Upper lobe of left lung (tissue), 6 donors: ENCODE results near the gene PRICKLE1. TPM values are rescaled to one million over a fixed set of nuclear protein-coding genes. Genes with fewer than 3 reads are reported as not detected.
A peak's percentile ranks its signal among the peaks of the same experiment; 100 is the strongest.
"Not testable (repeated sequence)": the region's sequence is repeated elsewhere in the genome, so short reads cannot be mapped to it uniquely, and the experiment has no call there.

ENCODE experiments used
- ATAC-seq, 2 donors: fragments of 200-7000 bp; cut with Tn5 transposase; one replicate each; pipeline ENCODE4 v1.9.1; 2022; ENCODE audit warnings: mild to moderate bottlenecking in 2 of 2, moderate library complexity in 2 of 2; ENCODE audit not compliant: low FRiP score in 2 of 2
- DNase-seq, 2 donors: peaks; one replicate each; pipeline ENCODE4 v3.0.0-alpha.2; 2019 to 2020
- H3K27ac ChIP-seq, 4 donors: fragments of 200-600 bp; sonication (generic); one replicate each; pipeline ENCODE4 v1.5.1; 2016 to 2019
- H3K27me3 ChIP-seq, 4 donors: fragments of 200-600 bp; sonication (generic); one replicate each; pipeline ENCODE4 v1.5.1; 2017 to 2019
- H3K36me3 ChIP-seq, 4 donors: fragments of 200-600 bp; sonication (generic); one replicate each; pipeline ENCODE4 v1.5.1; 2016 to 2019
- H3K4me1 ChIP-seq, 4 donors: fragments of 200-600 bp; sonication (generic); one replicate each; pipeline ENCODE4 v1.5.1; 2018 to 2019
- H3K4me3 ChIP-seq, 4 donors: fragments of 200-600 bp; sonication (generic); one replicate each; pipeline ENCODE4 v1.5.1; 2017 to 2019; ENCODE audit warnings: mild to moderate bottlenecking in 2 of 4, moderate library complexity in 1 of 4
- H3K9me3 ChIP-seq, 4 donors: fragments of 200-600 bp; sonication (generic); one replicate each; pipeline ENCODE4 v1.5.1; 2018 to 2019
- CTCF ChIP-seq, 6 experiments: fragments of 450-650 bp in 4 of 6; fragments of 200-600 bp in 2 of 6; sonication (generic) in 2 of 6; IDR thresholded peaks; one replicate each; pipeline ENCODE4 v1.5.1; 2016 to 2019; ENCODE audit warnings: antibody characterized with exemption in 6 of 6
- EP300 ChIP-seq, 4 donors: sonication (generic); formaldehyde crosslinking; IDR thresholded peaks; one replicate each; pipeline ENCODE4 v1.5.1; 2017; ENCODE audit warnings: antibody characterized with exemption in 4 of 4, control low read depth in 2 of 4
- POLR2A ChIP-seq, 4 donors: fragments of 450-650 bp; IDR thresholded peaks; one replicate each; pipeline ENCODE4 v1.5.1; 2016 to 2017; ENCODE audit warnings: antibody characterized with exemption in 4 of 4, mild to moderate bottlenecking in 2 of 4
- POLR2AphosphoS5 ChIP-seq, 2 donors: sonication (generic); formaldehyde crosslinking; IDR thresholded peaks; one replicate each; pipeline ENCODE4 v1.5.1; 2017; ENCODE audit warnings: antibody characterized with exemption in 2 of 2
- WGBS, 2 donors: methylation state at CpG; one replicate each; pipeline ENCODE4 v1.1.5; 2017 to 2018; 5-methylcytosine and 5-hydroxymethylcytosine counted together
- total RNA-seq, 6 donors: library from RNA; depleted of rRNA in 4 of 6; stranded (reverse); fragments of >200 nt in 4 of 6; gene quantifications; one replicate each; pipeline versions ENCODE4 v1.1.0 to v1.2.1, GENCODE V29; 2016 to 2021
- donor health status: DM: no; HTN: no; CAD: no; lungs with moderate emphysema.
- donor health status: DM: no; HTN: yes; CAD: no; lungs with severe emphysema.

The PRICKLE1 gene
- total RNA-seq, 6 donors from 2014 or later = 7.3 to 18.2 (median 10.2) TPM

- H3K36me3 ChIP-seq = no peaks in the 10 kb centered on the region
- H3K9me3 ChIP-seq = no peaks in the 10 kb centered on the region
- no peaks in the 10 kb centered on the region for H3K27me3 ChIP-seq
- ATAC-seq (no peak), DNase-seq (peak in 1 of 2 donors; percentile 47)
- 79 to 87% methylated on average over 2 of the region's 2 CpGs for WGBS, 2 donors
- no peak overlapping the region for H3K4me3 ChIP-seq
- H3K27ac ChIP-seq = no peak overlapping the region
- H3K4me1 ChIP-seq = no peaks in the 10 kb centered on the region
- TF ChIP-seq POLR2AphosphoS5 (IDR thresholded peaks at IDR 0.05) (no peak), POLR2A (IDR thresholded peaks at IDR 0.05) (no peak), CTCF (IDR thresholded peaks at IDR 0.05) (no peak), EP300 (IDR thresholded peaks at IDR 0.05) (no peak)
Measured at GRCh38 chr12:42556917-42557316, 32.6 kb downstream of the PRICKLE1 start.

- DNase-seq = peak in 1 of 2 donors; percentile 43
Measured at GRCh38 chr12:42552822-42553221, 36.7 kb downstream of the PRICKLE1 start.

GRCh38 chr12:42550800-42551199 lies 38.7 kb downstream of the PRICKLE1 start:
- Histone ChIP-seq H3K9me3 (no peaks in the 10 kb centered on the region), H3K27me3 (no peaks in the 10 kb centered on the region), H3K4me3 (no peak overlapping the region), H3K27ac (no peak overlapping the region), H3K36me3 (no peaks in the 10 kb centered on the region), H3K4me1 (peaks cover 0 to 6% (median 0%) of the 10 kb centered on the region in 4 donors)
- DNase-seq (no peak), ATAC-seq (no peak)
- TF ChIP-seq POLR2A (IDR thresholded peaks at IDR 0.05) (no peak), CTCF (IDR thresholded peaks at IDR 0.05) (no peak), POLR2AphosphoS5 (IDR thresholded peaks at IDR 0.05) (no peak), EP300 (IDR thresholded peaks at IDR 0.05) (no peak)

More at GRCh38 chr12:42552822-42553221, 36.7 kb downstream of the PRICKLE1 start:
- Histone ChIP-seq H3K27me3 (no peaks in the 10 kb centered on the region), H3K27ac (no peak overlapping the region), H3K36me3 (no peaks in the 10 kb centered on the region), H3K4me3 (no peak overlapping the region), H3K9me3 (no peaks in the 10 kb centered on the region), H3K4me1 (peaks cover 0 to 6% (median 0%) of the 10 kb centered on the region in 4 donors)
- ATAC-seq = no peak
- TF ChIP-seq POLR2AphosphoS5 (IDR thresholded peaks at IDR 0.05) (no peak), POLR2A (IDR thresholded peaks at IDR 0.05) (no peak), CTCF (IDR thresholded peaks at IDR 0.05) (no peak), EP300 (IDR thresholded peaks at IDR 0.05) (no peak)
- 83 to 92% methylated on average over 17 of the region's 17 CpGs for WGBS, 2 donors

GRCh38 chr12:42546709-42547108 lies 42.8 kb downstream of the PRICKLE1 start:
- Histone ChIP-seq H3K9me3 (no peaks in the 10 kb centered on the region), H3K4me1 (peaks cover 0 to 6% (median 0%) of the 10 kb centered on the region in 4 donors), H3K27ac (no peak overlapping the region), H3K36me3 (no peaks in the 10 kb centered on the region), H3K27me3 (no peaks in the 10 kb centered on the region), H3K4me3 (no peak overlapping the region)
- ATAC-seq (no peak), DNase-seq (no peak)
- whole genome bisulfite sequencing, 2 donors = 86 to 94% methylated on average over 2 of the region's 2 CpGs
- TF ChIP-seq EP300 (IDR thresholded peaks at IDR 0.05) (no peak), CTCF (IDR thresholded peaks at IDR 0.05) (no peak), POLR2A (IDR thresholded peaks at IDR 0.05) (no peak), POLR2AphosphoS5 (IDR thresholded peaks at IDR 0.05) (no peak)

- no peaks in the 10 kb centered on the region for H3K36me3 ChIP-seq
- ATAC-seq (peak in 1 of 2 donors; percentile 31), DNase-seq (no peak)
- no peak overlapping the region for H3K4me3 ChIP-seq
- WGBS, 2 donors = 79 to 84% methylated on average over 2 of the region's 2 CpGs
- H3K4me1 ChIP-seq = no peaks in the 10 kb centered on the region
- TF ChIP-seq CTCF (IDR thresholded peaks at IDR 0.05) (no peak), EP300 (IDR thresholded peaks at IDR 0.05) (no peak), POLR2A (IDR thresholded peaks at IDR 0.05) (no peak), POLR2AphosphoS5 (IDR thresholded peaks at IDR 0.05) (no peak)
- no peaks in the 10 kb centered on the region for H3K27me3 ChIP-seq
- H3K27ac ChIP-seq = no peak overlapping the region
- H3K9me3 ChIP-seq = no peaks in the 10 kb centered on the region
Measured at GRCh38 chr12:42541965-42542364, 47.6 kb downstream of the PRICKLE1 start.

- WGBS, 2 donors = 61 to 89% methylated on average over 2 of the region's 2 CpGs
- DNase-seq, H3K27me3 ChIP-seq, H3K9me3 ChIP-seq, H3K27ac ChIP-seq, H3K4me3 ChIP-seq, H3K4me1 ChIP-seq, H3K36me3 ChIP-seq, ATAC-seq: not testable (repeated sequence)
Measured at GRCh38 chr12:42541308-42541707, 48.2 kb downstream of the PRICKLE1 start.
